ENCODE results near the gene ALDH3A2. TPM values are rescaled to one million over a fixed set of nuclear protein-coding genes. Genes with fewer than 3 reads are reported as not detected.

Gene ALDH3A2
- total RNA-seq, 1 donor from 2014 or later, result 138 TPM

DNA sequence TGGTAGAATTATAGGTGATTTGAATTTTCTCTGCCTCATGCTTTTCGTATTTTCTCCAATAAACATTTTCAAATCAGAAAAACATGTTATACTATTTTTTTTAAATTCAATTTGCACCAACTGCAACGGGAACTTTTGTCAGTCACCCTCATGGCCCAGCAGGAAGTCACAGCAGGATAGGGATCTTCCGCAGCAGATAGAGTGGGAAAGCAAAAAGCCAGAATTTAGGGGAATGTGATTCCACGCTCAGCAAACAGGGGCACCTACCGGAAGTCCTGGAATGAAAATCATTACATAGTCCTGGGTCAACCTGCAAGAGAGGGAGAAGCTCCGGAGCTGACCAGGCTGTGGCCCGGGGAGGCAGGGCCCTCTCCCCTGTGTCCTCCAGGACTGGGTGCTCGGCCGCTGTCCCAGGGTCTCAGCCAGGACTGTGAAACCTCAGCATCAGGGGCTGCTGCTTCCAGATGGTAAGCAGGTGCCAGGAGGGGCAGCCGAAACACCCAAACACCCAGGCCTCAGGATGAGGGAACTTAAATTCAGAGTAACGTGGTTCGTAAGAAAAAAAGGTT is 64.0 kb downstream of the ALDH3A2 start:
- no peak overlapping the region for H3K27ac ChIP-seq
- Mint-ChIP-seq H3K27ac (no peak overlapping the region), H3K9me3 (no peaks in the 10 kb centered on the region), H3K36me3 (no peaks in the 10 kb centered on the region), H3K27me3 (ENCODE audit: insufficient read depth, low read depth) (peaks cover 5% of the 10 kb centered on the region), H3K4me3 (no peak overlapping the region), H3K4me1 (peaks cover 12% of the 10 kb centered on the region)
- H3K4me2 ChIP-seq, result no peak overlapping the region
- no peaks in the 10 kb centered on the region for H4K20me1 ChIP-seq (ENCODE audit: low read depth)
- H3K4me3 ChIP-seq, result no peak overlapping the region
- no peak overlapping the region for H3K9ac ChIP-seq
- H2AFZ ChIP-seq (replicated peaks), result peak overlapping the region; percentile 26
- H3K4me1 ChIP-seq, result peaks cover 18% of the 10 kb centered on the region
- no peaks in the 10 kb centered on the region for H3K27me3 ChIP-seq
- H3K79me2 ChIP-seq (ENCODE audit: low read depth), result no peaks in the 10 kb centered on the region
- no peak for DNase-seq (ENCODE audit: low spot score)
- H3F3A ChIP-seq (ENCODE audit: low read depth), result peaks cover 3% of the 10 kb centered on the region
- no peaks in the 10 kb centered on the region for H3K36me3 ChIP-seq
- TF ChIP-seq, protein P1, sequence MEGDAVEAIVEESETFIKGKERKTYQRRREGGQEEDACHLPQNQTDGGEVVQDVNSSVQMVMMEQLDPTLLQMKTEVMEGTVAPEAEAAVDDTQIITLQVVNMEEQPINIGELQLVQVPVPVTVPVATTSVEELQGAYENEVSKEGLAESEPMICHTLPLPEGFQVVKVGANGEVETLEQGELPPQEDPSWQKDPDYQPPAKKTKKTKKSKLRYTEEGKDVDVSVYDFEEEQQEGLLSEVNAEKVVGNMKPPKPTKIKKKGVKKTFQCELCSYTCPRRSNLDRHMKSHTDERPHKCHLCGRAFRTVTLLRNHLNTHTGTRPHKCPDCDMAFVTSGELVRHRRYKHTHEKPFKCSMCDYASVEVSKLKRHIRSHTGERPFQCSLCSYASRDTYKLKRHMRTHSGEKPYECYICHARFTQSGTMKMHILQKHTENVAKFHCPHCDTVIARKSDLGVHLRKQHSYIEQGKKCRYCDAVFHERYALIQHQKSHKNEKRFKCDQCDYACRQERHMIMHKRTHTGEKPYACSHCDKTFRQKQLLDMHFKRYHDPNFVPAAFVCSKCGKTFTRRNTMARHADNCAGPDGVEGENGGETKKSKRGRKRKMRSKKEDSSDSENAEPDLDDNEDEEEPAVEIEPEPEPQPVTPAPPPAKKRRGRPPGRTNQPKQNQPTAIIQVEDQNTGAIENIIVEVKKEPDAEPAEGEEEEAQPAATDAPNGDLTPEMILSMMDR (IDR thresholded peaks at IDR 0.05), result no peak
- TF ChIP-seq EZH2 (IDR thresholded peaks at IDR 0.05) (no peak), EZH2phosphoT487 (IDR thresholded peaks at IDR 0.05) (no peak)
- no peaks in the 10 kb centered on the region for H3K9me3 ChIP-seq (ENCODE audit: low read depth)

DNA sequence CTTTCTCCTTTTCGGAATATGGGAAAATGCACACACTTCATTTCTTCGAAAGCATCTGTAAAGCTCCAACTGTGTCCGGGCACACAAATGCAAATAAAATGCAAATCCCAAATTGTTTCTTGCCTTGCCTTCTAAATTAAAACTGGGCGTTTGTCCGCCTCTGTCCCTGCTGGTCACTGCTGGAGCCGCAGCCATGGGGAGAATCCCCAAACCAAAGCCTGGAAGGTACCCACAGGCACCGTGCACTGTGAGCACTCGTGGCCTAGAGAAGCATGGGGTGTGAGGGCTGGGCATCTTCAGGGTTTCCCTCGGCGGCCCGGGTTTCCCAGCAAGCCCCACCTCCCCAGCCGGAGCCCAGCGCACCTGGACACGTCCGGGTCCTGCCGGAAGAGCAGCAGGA is 64.9 kb downstream of the ALDH3A2 start:
- H3F3A ChIP-seq (ENCODE audit: low read depth), result peaks cover 2% of the 10 kb centered on the region
- no peaks in the 10 kb centered on the region for H3K36me3 Mint-ChIP-seq
- H3K27ac Mint-ChIP-seq, result no peak overlapping the region
- H3K79me2 ChIP-seq (ENCODE audit: low read depth), result no peaks in the 10 kb centered on the region
- no peaks in the 10 kb centered on the region for H4K20me1 ChIP-seq (ENCODE audit: low read depth)
- H3K9me3 Mint-ChIP-seq, result no peaks in the 10 kb centered on the region
- H3K4me1 Mint-ChIP-seq, result peaks cover 20% of the 10 kb centered on the region
- TF ChIP-seq EZH2 (IDR thresholded peaks at IDR 0.05), result no peak
- TF ChIP-seq, protein P1 (IDR thresholded peaks at IDR 0.05), result peak; percentile 41
- no peaks in the 10 kb centered on the region for H3K9me3 ChIP-seq (ENCODE audit: low read depth)
- H3K9ac ChIP-seq, result no peak overlapping the region
- no peak overlapping the region for H3K4me3 Mint-ChIP-seq
- no peaks in the 10 kb centered on the region for H3K36me3 ChIP-seq
- DNase-seq (ENCODE audit: low spot score), result no peak
- no peak overlapping the region for H2AFZ ChIP-seq (replicated peaks)
- H3K27me3 Mint-ChIP-seq (ENCODE audit: insufficient read depth, low read depth), result peaks cover 5% of the 10 kb centered on the region
- H3K4me3 ChIP-seq, result no peak overlapping the region
- no peak overlapping the region for H3K27ac ChIP-seq
- peaks cover 17% of the 10 kb centered on the region for H3K4me1 ChIP-seq
- no peaks in the 10 kb centered on the region for H3K27me3 ChIP-seq
- no peak overlapping the region for H3K4me2 ChIP-seq

DNA sequence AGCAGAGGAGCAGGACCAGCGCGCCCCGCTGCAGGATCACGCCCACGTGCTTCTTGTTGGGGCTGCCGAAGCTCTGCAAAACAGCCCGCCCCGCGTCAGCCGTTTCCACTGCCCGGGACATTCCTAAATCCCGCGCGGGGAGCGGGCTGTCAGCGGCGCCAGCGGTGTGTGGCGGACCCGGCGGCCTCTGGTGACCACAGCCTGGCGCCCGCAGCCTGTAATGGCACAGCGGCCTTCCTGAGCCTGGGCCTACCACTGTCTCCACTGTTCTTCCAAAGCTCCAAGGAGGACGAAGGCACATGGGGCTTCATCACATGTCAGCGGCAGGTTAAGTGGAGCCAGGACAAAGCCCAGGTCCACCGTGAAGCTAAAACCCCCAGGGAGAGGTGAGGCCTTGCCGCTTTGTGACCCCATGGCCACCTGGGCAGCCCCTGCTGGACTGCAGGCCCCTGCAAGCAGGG is 65.4 kb downstream of the ALDH3A2 start:
- Mint-ChIP-seq H3K4me3 (no peak overlapping the region), H3K27me3 (ENCODE audit: insufficient read depth, low read depth) (peaks cover 5% of the 10 kb centered on the region), H3K27ac (no peak overlapping the region), H3K4me1 (peaks cover 20% of the 10 kb centered on the region), H3K36me3 (no peaks in the 10 kb centered on the region), H3K9me3 (no peaks in the 10 kb centered on the region)
- no peak overlapping the region for H3K4me2 ChIP-seq
- no peaks in the 10 kb centered on the region for H3K36me3 ChIP-seq
- H3F3A ChIP-seq (ENCODE audit: low read depth), result no peaks in the 10 kb centered on the region
- H4K20me1 ChIP-seq (ENCODE audit: low read depth), result no peaks in the 10 kb centered on the region
- H3K27ac ChIP-seq, result no peak overlapping the region
- no peaks in the 10 kb centered on the region for H3K27me3 ChIP-seq
- no peak for DNase-seq (ENCODE audit: low spot score)
- no peaks in the 10 kb centered on the region for H3K9me3 ChIP-seq (ENCODE audit: low read depth)
- TF ChIP-seq EZH2 (IDR thresholded peaks at IDR 0.05) (no peak), EZH2phosphoT487 (IDR thresholded peaks at IDR 0.05) (no peak)
- TF ChIP-seq, protein P1 (IDR thresholded peaks at IDR 0.05), result no peak
- H2AFZ ChIP-seq (replicated peaks), result no peak overlapping the region
- H3K4me1 ChIP-seq, result peaks cover 17% of the 10 kb centered on the region
- no peak overlapping the region for H3K4me3 ChIP-seq
- no peaks in the 10 kb centered on the region for H3K79me2 ChIP-seq (ENCODE audit: low read depth)
- H3K9ac ChIP-seq, result no peak overlapping the region

Data from neural progenitor cell (in vitro differentiated cells).